Activated B cell treated with CpG ODN at 0.5 μM for 24 hours (primary cell): ENCODE measurements around the gene COL9A1. TPM values are rescaled to one million over a fixed set of nuclear protein-coding genes. Genes with fewer than 3 reads are reported as not detected.
"Not testable (repeated sequence)": the region's sequence is repeated elsewhere in the genome, so short reads cannot be mapped to it uniquely, and the experiment has no call there.

Source experiments
- ATAC-seq: fragments of 200-7000 bp; cut with Tn5 transposase; one replicate; pipeline ENCODE4 v1.10.0; 2021; ENCODE audit warnings: low read depth, mild to moderate bottlenecking, moderate library complexity
- CTCF ChIA-PET: fragments of 350-600 bp; sonication (Branson Sonifier 250); formaldehyde crosslinking; loops from one replicate; lab custom pipeline; 2021; ENCODE audit warnings: antibody characterized with exemption; lab: Charles Lee
- POLR2A ChIA-PET: fragments of 350-600 bp; sonication (Branson Sonifier 250); formaldehyde crosslinking; loops from one replicate; lab custom pipeline; 2021; ENCODE audit warnings: antibody characterized with exemption; lab: Charles Lee
- DNase-seq: peaks from one replicate; pipeline ENCODE4 v3.0.0; 2022
- H3K27ac Mint-ChIP-seq: one replicate; pipeline ENCODE4 v1.8.0; 2020; ENCODE audit warnings: mixed read lengths
- H3K27me3 Mint-ChIP-seq: one replicate; pipeline ENCODE4 v1.8.0; 2021; ENCODE audit warnings: mixed read lengths
- H3K36me3 Mint-ChIP-seq: one replicate; pipeline ENCODE4 v1.8.0; 2021; ENCODE audit warnings: low read depth, mixed read lengths
- H3K4me1 Mint-ChIP-seq: one replicate; pipeline ENCODE4 v1.8.0; 2021; ENCODE audit warnings: mixed read lengths
- H3K4me3 Mint-ChIP-seq: one replicate; pipeline ENCODE4 v1.8.0; 2020; ENCODE audit warnings: mild to moderate bottlenecking, mixed read lengths
- H3K9me3 Mint-ChIP-seq: one replicate; pipeline ENCODE4 v1.8.0; 2020; ENCODE audit warnings: mixed read lengths
- CTCF ChIP-seq: fragments of 200-600 bp; IDR thresholded peaks from one replicate; pipeline ENCODE4 v1.8.0; 2022; ENCODE audit warnings: antibody characterized with exemption, mild to moderate bottlenecking
- intact Hi-C: fragments of 100-400 bp; cut with micrococcal nuclease; formaldehyde crosslinking; loops from one replicate; pipeline ENCODE4 v1.15.1; 2024
- total RNA-seq: library from RNA; stranded (reverse); gene quantifications from 2 replicates; pipeline ENCODE4 v1.2.3, GENCODE V29; 2022

Gene COL9A1
- total RNA-seq, result not detected in 2 replicates

GRCh38 chr6:70303034-70303525 is at the start of gene COL9A1:
TSS of gene COL9A1 (minus strand) at chr6:70303084. CDS start at chr6:70302924, 160 bp downstream.
- POLR2A ChIA-PET, result no interaction called here

GRCh38 chr6:70351461-70351860 is 48.6 kb upstream of the COL9A1 start:
- no peak overlapping the region for H3K4me3 Mint-ChIP-seq
- H3K27ac Mint-ChIP-seq, result no peak overlapping the region
- H3K9me3 Mint-ChIP-seq, result no peaks in the 10 kb centered on the region
- intact Hi-C loops, result no loop called here
- H3K27me3 Mint-ChIP-seq, result peaks cover 6% of the 10 kb centered on the region
- TF ChIP-seq CTCF, result no peak
- ChIA-PET CTCF (no interaction called here), POLR2A (no interaction called here)
- no peak for ATAC-seq
- DNase-seq, result no peak
- no peaks in the 10 kb centered on the region for H3K36me3 Mint-ChIP-seq
- H3K4me1 Mint-ChIP-seq, result no peaks in the 10 kb centered on the region

More at GRCh38 chr6:70303034-70303525, at the start of gene COL9A1:
- TF ChIP-seq CTCF, result no peak
- CTCF ChIA-PET, result no interaction called here
- H3K9me3 Mint-ChIP-seq, result no peaks in the 10 kb centered on the region
- intact Hi-C loops, result no loop called here
- peaks cover 27% of the 10 kb centered on the region for H3K27me3 Mint-ChIP-seq
- no peak for ATAC-seq
- H3K27ac Mint-ChIP-seq, result no peak within 1 kb of the TSS
- H3K4me1 Mint-ChIP-seq, result no peaks in the 10 kb centered on the region
- no peak for DNase-seq
- H3K4me3 Mint-ChIP-seq, result no peak within 1 kb of the TSS
- H3K36me3 Mint-ChIP-seq, result no peaks in the 10 kb centered on the region

- H3K36me3 Mint-ChIP-seq, result no peaks in the 10 kb centered on the region
- no peaks in the 10 kb centered on the region for H3K4me1 Mint-ChIP-seq
- no peak overlapping the region for H3K4me3 Mint-ChIP-seq
- DNase-seq, result no peak
- H3K27ac Mint-ChIP-seq, result no peak overlapping the region
- ChIA-PET CTCF (interaction anchor here (0.7 kb wide), 1 partner anchor 10 kb away, joined by 3 read pairs; no protein-coding TSS in a partner anchor), POLR2A (no interaction called here)
- H3K27me3 Mint-ChIP-seq, result peaks cover 6% of the 10 kb centered on the region
- ATAC-seq, result no peak
- intact Hi-C loops, result no loop called here
- H3K9me3 Mint-ChIP-seq, result no peaks in the 10 kb centered on the region
- no peak for TF ChIP-seq CTCF
Measured at GRCh38 chr6:70345619-70346018, 42.7 kb upstream of the COL9A1 start.

GRCh38 chr6:70343313-70343712 is 40.4 kb upstream of the COL9A1 start:
- Mint-ChIP-seq H3K4me3 (no peak overlapping the region), H3K9me3 (peaks cover 3% of the 10 kb centered on the region), H3K27me3 (peaks cover 6% of the 10 kb centered on the region), H3K27ac (no peak overlapping the region), H3K4me1 (no peaks in the 10 kb centered on the region), H3K36me3 (no peaks in the 10 kb centered on the region)
- POLR2A ChIA-PET, result no interaction called here
- TF ChIP-seq CTCF, result no peak
- ATAC-seq (no peak), DNase-seq (no peak)
- CTCF ChIA-PET, result no interaction called here
- intact Hi-C loops, result no loop called here

DNA sequence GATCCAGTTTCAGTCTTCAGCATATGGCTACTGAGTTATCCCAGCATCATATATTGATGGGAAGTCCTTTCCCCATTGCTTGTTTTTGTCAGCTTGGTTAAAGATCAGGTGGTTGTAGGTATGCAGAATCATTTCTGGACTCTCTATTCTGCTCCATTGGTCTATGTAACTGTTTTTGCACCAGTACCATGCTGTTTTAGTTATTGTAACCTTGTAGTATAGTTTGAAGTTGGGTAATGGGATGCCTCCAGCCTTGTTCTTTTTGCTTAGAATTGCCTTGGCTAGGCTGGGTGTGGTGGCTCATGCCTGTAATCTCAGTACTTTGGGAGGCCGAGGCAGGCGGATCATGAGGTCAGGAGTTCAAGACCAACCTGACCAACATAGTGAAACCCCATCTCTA is 36.9 kb upstream of the COL9A1 start:
- ATAC-seq, CTCF ChIA-PET, H3K4me3 Mint-ChIP-seq, H3K27ac Mint-ChIP-seq, intact Hi-C loops, POLR2A ChIA-PET, DNase-seq, H3K4me1 Mint-ChIP-seq, H3K9me3 Mint-ChIP-seq, H3K36me3 Mint-ChIP-seq: not testable (repeated sequence)
- H3K27me3 Mint-ChIP-seq, result peaks cover 13% of the 10 kb centered on the region

DNA sequence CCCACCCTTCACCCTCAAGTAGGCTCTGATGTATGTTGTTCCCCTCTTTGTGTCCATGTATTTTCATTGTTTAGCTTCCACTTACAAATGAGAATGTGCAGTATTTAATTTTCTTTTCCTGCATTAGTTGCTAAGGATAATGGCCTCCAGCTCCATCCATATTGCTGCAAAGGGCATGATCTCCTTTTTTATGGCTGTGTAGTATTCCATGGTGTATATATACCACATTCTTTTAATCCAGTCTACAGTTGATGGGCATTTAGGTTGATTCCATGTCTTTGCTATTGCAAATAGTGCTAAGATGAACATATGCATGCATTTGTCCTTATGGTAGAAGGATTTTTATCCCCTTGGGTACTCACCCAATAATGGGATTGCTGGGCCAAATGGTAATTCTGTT is 35.9 kb upstream of the COL9A1 start:
- intact Hi-C loops, result no loop called here
- POLR2A ChIA-PET, result no interaction called here
- H3K27me3 Mint-ChIP-seq, result peaks cover 13% of the 10 kb centered on the region
- H3K9me3 Mint-ChIP-seq, result peaks cover 3% of the 10 kb centered on the region
- ATAC-seq (no peak), DNase-seq (no peak)
- H3K4me1 Mint-ChIP-seq, result no peaks in the 10 kb centered on the region
- H3K4me3 Mint-ChIP-seq, result no peak overlapping the region
- no peak for TF ChIP-seq CTCF
- H3K36me3 Mint-ChIP-seq, result no peaks in the 10 kb centered on the region
- CTCF ChIA-PET, result no interaction called here
- H3K27ac Mint-ChIP-seq, result no peak overlapping the region
